BJ (cell line): ENCODE data around the gene CENPM. TPM values are rescaled to one million over a fixed set of nuclear protein-coding genes. Genes with fewer than 3 reads are reported as not detected.

ENCODE experiments used
- CTCF ChIA-PET: fragments of 350-600 bp; formaldehyde crosslinking; extraction: SDS; loops from one replicate; lab custom pipeline; 2021; ENCODE audit warnings: antibody characterized with exemption, inconsistent platforms; lab: Yijun Ruan, JAX
- POLR2A ChIA-PET: fragments of 300-600 bp; sonication (Branson Sonifier 250); formaldehyde crosslinking; extraction: SDS; loops from one replicate; lab custom pipeline; 2021; ENCODE audit warnings: antibody characterized with exemption; lab: Charles Lee
- DNase-seq: peaks from one replicate; pipeline ENCODE4 v3.0.0-alpha.2; 2011; ENCODE audit warnings: low read depth
- H3K27me3 ChIP-seq: 2 replicates; pipeline ENCODE4 v1.6.0; 2011; ENCODE audit warnings: low read length; ENCODE audit not compliant: control insufficient read depth, insufficient read depth
- H3K36me3 ChIP-seq: 2 replicates; pipeline ENCODE4 v1.5.1; 2011; ENCODE audit warnings: low read length; ENCODE audit not compliant: control insufficient read depth, insufficient read depth
- H3K4me3 ChIP-seq: 2 replicates; pipeline ENCODE4 v1.5.1; 2011; ENCODE audit warnings: low read depth, mild to moderate bottlenecking, control low read depth, low read length
- CTCF ChIP-seq: IDR thresholded peaks from 2 replicates; pipeline ENCODE4 v1.5.1; 2011; ENCODE audit warnings: low read depth, mild to moderate bottlenecking, control low read depth, inconsistent platforms, low read length, moderate library complexity; ENCODE audit not compliant: insufficient read depth
- polyA plus RNA-seq: library from polyadenylated mRNA; depleted of rRNA; stranded (reverse); fragments of >200 nt; gene quantifications from 2 replicates; pipeline ENCODE4 v1.2.3, GENCODE V29; 2011

The CENPM gene
- polyA plus RNA-seq, 1 experiment: 30.4 TPM

GRCh38 chr22:41931701-41932269, 15.2 kb downstream of the CENPM start:
- ChIA-PET POLR2A (no interaction called here), CTCF (interaction anchor here (0.6 to 2.1 kb wide), 3 partner anchors 9 to 191 kb away, joined by 4 to 8 read pairs (median 4); no protein-coding TSS in a partner anchor)
- TF ChIP-seq CTCF: no peak
- Histone ChIP-seq H3K27me3 (no peaks in the 10 kb centered on the region), H3K4me3 (no peak overlapping the region), H3K36me3 (no peaks in the 10 kb centered on the region)
- no peak for DNase-seq

GRCh38 chr22:41929418-41929810, 17.5 kb downstream of the CENPM start:
- Histone ChIP-seq H3K4me3 (no peak overlapping the region), H3K27me3 (peaks cover 8% of the 10 kb centered on the region; the same call in 1 of the 2 replicates), H3K36me3 (no peaks in the 10 kb centered on the region)
- no peak for DNase-seq
- TF ChIP-seq CTCF: no peak
- CTCF ChIA-PET: interaction anchor here (4.8 kb wide), 1 partner anchor 11 kb away, joined by 40 read pairs; no protein-coding TSS in a partner anchor
- POLR2A ChIA-PET: no interaction called here

- CTCF ChIA-PET: interaction anchor here (1.7 to 4.8 kb wide), 2 partner anchors 11 to 106 kb away, joined by 5 to 40 read pairs; no protein-coding TSS in a partner anchor
- no peak for DNase-seq
- no peaks in the 10 kb centered on the region for H3K36me3 ChIP-seq
- POLR2A ChIA-PET: no interaction called here
- H3K4me3 ChIP-seq: no peak overlapping the region
- H3K27me3 ChIP-seq: peaks cover 8% of the 10 kb centered on the region; the same call in 1 of the 2 replicates
- no peak for TF ChIP-seq CTCF
Observed at GRCh38 chr22:41928593-41929417, 18.1 kb downstream of the CENPM start.

GRCh38 chr22:41927813-41928212, 19.1 kb downstream of the CENPM start:
- Histone ChIP-seq H3K36me3 (no peaks in the 10 kb centered on the region), H3K4me3 (no peak overlapping the region), H3K27me3 (peaks cover 10% of the 10 kb centered on the region; the same call in 1 of the 2 replicates)
- ChIA-PET POLR2A (no interaction called here), CTCF (interaction anchor here (1.1 to 4.8 kb wide), 3 partner anchors 12 to 105 kb away, joined by 3 to 40 read pairs (median 5); partner anchors contain the start of gene CENPM)
- no peak for TF ChIP-seq CTCF
- no peak for DNase-seq

DNA sequence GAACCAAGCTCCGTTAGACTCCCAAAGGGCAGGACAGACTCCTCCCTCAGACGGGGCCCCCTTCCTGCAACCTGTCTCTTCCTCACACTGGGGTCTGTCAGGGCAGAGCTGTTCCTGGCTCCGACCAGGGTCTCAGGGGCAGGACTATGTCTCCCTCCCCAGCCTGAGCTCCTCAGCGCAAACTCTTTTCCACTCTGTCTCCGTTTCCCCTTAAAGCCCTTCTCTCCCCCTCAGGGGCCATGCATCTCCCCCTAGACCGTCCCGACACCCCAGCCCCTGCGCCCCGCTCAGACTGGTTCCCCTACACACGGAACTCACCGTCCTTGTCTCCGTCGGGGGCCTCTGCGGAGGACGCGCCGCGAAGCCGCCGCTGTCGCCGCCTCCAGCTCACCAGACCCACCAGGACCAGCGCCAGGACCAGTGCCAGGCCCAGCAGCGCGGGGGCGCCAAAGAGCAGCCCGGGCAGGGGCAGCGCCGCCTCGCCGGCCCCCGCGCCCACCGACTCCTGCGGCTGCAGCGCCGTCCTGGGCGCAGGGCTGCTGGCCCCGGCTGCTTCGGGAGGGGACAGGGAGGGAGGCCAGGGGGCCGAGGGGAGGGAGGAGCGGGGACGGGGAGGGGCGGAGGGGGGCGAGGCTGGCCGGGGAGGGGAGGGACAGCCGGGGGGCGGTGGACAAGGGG, 21.0 kb downstream of the CENPM start:
- Histone ChIP-seq H3K27me3 (peaks cover 10% of the 10 kb centered on the region; the same call in 1 of the 2 replicates), H3K36me3 (no peaks in the 10 kb centered on the region), H3K4me3 (peak overlapping the region; percentile 33)
- DNase-seq: no peak
- CTCF ChIA-PET: interaction anchor here (0.6 to 4.8 kb wide), 18 partner anchors 8 to 830 kb away, joined by 3 to 40 read pairs (median 4); partner anchors contain the start of genes CCDC134, CENPM and SHISA8
- POLR2A ChIA-PET: interaction anchor here (0.5 kb wide), 1 partner anchor 9 kb away, joined by 4 read pairs; no protein-coding TSS in a partner anchor
- peak; percentile 61 for TF ChIP-seq CTCF
